ENCODE results near the gene NINL.

GRCh38 chr20:25511183-25511582, 74.1 kb downstream of the NINL start:
- no peak for TF ChIP-seq CTCF (IDR thresholded peaks at IDR 0.05)
- TF ChIP-seq POLR2A (IDR thresholded peaks at IDR 0.05; ENCODE audit: low read depth) = no peak
- TF ChIP-seq POLR2AphosphoS5 (IDR thresholded peaks at IDR 0.05) = no peak

All from esophagus muscularis mucosa (tissue), 3 donors.